Transverse colon (tissue), 4 donors: Measurements from ENCODE around the gene RBFOX1. TPM values are rescaled to one million over a fixed set of nuclear protein-coding genes. Genes with fewer than 3 reads are reported as not detected.

Experiments used
- DNase-seq: peaks from one replicate; pipeline ENCODE4 v3.0.0-alpha.2; 2019
- H3K27ac ChIP-seq, 4 donors: fragments of 200-600 bp; sonication (generic); 2 replicates each; pipeline ENCODE4 v1.5.1; 2016 to 2018; ENCODE audit warnings: inconsistent platforms in 4 of 4
- H3K27me3 ChIP-seq: fragments of 200-600 bp; sonication (generic); 2 replicates; pipeline ENCODE4 v1.5.1; 2017; ENCODE audit warnings: inconsistent platforms
- H3K36me3 ChIP-seq, 4 donors: fragments of 200-600 bp; sonication (generic); 2 replicates each; pipeline ENCODE4 v1.5.1; 2017 to 2019; ENCODE audit warnings: inconsistent platforms in 4 of 4
- H3K4me1 ChIP-seq, 4 donors: fragments of 200-600 bp; sonication (generic); 2 replicates each; pipeline ENCODE4 v1.5.1; 2017 to 2020; ENCODE audit warnings: inconsistent platforms in 4 of 4
- H3K4me3 ChIP-seq, 4 donors: fragments of 200-600 bp; sonication (generic); 1 replicate in 1 of 4; 2 replicates in 3 of 4; pipeline versions ENCODE4 v1.5.1 to v1.6.1; 2017 to 2019; ENCODE audit warnings: inconsistent platforms in 4 of 4
- H3K9me3 ChIP-seq, 2 donors: fragments of 200-600 bp; sonication (generic); 2 replicates each; pipeline ENCODE4 v1.5.1; 2017 to 2019; ENCODE audit warnings: inconsistent platforms in 2 of 2
- EP300 ChIP-seq: sonication (generic); formaldehyde crosslinking; IDR thresholded peaks from one replicate; pipeline ENCODE4 v1.6.1; 2017; ENCODE audit warnings: antibody characterized with exemption, low read depth
- POLR2A ChIP-seq: fragments of 450-650 bp; IDR thresholded peaks from one replicate; pipeline ENCODE4 v1.6.1; 2016; ENCODE audit warnings: antibody characterized with exemption, mild to moderate bottlenecking, moderate library complexity
- POLR2AphosphoS5 ChIP-seq, 3 donors: sonication (generic); formaldehyde crosslinking; IDR thresholded peaks; one replicate each; pipeline ENCODE4 v1.6.1; 2016; ENCODE audit warnings: antibody characterized with exemption in 3 of 3
- WGBS, 2 donors: methylation state at CpG; one replicate each; pipeline ENCODE4 v1.1.5; 2018; ENCODE audit warnings: low coverage in 1 of 2; 5-methylcytosine and 5-hydroxymethylcytosine counted together
- in situ Hi-C, 4 donors: fragments of 200-750 bp; cut with MboI; loops; one replicate each; pipeline versions ENCODE4 v1.15.0 to v1.15.1; 2017; ENCODE audit warnings: low sequenced_read_pairs in 3 of 4, low pct_ligation_motif_present in 1 of 4, low pct_unique_long_range_greater_than_20kb in 1 of 4
- intact Hi-C: fragments of 100-400 bp; cut with DNase I; formaldehyde crosslinking; loops from one replicate; pipeline ENCODE4 v1.15.1; 2023; ENCODE audit warnings: low total_unique reads
- total RNA-seq, 4 donors: library from RNA; depleted of rRNA; stranded (reverse); fragments of >200 nt; gene quantifications; one replicate each; pipeline ENCODE4 v1.1.0, GENCODE V29; 2016
- TF ChIP-seq, protein P1 (sequence below), 5 experiments: fragments of 200-600 bp in 3 of 5; fragments of 450-650 bp in 2 of 5; sonication (generic) in 3 of 5; IDR thresholded peaks; 1 replicate in 2 of 5; 2 replicates in 3 of 5; pipeline ENCODE4 v1.5.1; 2016 to 2017; ENCODE audit warnings: antibody characterized with exemption in 5 of 5, inconsistent platforms in 3 of 5, mild to moderate bottlenecking in 2 of 5, moderate library complexity in 1 of 5

RBFOX1 gene
- total RNA-seq, 4 donors from 2014 or later = 2.3 to 8.2 (median 3.2) TPM

DNA sequence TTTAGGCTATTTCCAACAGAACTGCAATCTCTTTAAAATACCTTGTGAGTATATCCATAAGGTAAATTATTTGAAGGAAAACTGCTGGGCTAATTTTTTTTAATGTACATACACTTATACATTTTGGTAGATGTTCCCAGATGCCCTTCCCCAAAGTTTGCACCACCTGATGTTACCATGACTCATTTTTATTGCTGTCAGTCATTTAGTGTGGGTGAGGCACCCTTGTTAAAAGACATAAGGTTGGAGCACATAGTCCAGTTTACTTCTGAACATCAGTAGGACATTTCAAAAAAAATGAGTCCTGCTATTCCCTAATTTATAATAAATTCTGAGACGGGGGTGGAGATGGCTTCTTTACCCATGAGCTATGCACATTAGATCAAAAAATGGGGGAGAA is 138.6 kb downstream of the RBFOX1 start:
- DNase-seq = no peak
- 0% methylated on average over 1 of the region's 1 CpG; no CpG with 5 or more reads in 1 of the 2 donors for WGBS, 2 donors
- intact Hi-C loops (no loop called here), in situ Hi-C loops (no loop called here)
- no peak for TF ChIP-seq POLR2AphosphoS5 (IDR thresholded peaks at IDR 0.05)
- no peak for TF ChIP-seq EP300
- no peak for TF ChIP-seq POLR2A
- TF ChIP-seq, protein P1, sequence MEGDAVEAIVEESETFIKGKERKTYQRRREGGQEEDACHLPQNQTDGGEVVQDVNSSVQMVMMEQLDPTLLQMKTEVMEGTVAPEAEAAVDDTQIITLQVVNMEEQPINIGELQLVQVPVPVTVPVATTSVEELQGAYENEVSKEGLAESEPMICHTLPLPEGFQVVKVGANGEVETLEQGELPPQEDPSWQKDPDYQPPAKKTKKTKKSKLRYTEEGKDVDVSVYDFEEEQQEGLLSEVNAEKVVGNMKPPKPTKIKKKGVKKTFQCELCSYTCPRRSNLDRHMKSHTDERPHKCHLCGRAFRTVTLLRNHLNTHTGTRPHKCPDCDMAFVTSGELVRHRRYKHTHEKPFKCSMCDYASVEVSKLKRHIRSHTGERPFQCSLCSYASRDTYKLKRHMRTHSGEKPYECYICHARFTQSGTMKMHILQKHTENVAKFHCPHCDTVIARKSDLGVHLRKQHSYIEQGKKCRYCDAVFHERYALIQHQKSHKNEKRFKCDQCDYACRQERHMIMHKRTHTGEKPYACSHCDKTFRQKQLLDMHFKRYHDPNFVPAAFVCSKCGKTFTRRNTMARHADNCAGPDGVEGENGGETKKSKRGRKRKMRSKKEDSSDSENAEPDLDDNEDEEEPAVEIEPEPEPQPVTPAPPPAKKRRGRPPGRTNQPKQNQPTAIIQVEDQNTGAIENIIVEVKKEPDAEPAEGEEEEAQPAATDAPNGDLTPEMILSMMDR (IDR thresholded peaks at IDR 0.05) = no peak
- Histone ChIP-seq H3K4me3 (no peak overlapping the region), H3K27ac (no peak overlapping the region), H3K36me3 (no peaks in the 10 kb centered on the region), H3K9me3 (no peaks in the 10 kb centered on the region), H3K27me3 (no peaks in the 10 kb centered on the region), H3K4me1 (no peaks in the 10 kb centered on the region)

DNA sequence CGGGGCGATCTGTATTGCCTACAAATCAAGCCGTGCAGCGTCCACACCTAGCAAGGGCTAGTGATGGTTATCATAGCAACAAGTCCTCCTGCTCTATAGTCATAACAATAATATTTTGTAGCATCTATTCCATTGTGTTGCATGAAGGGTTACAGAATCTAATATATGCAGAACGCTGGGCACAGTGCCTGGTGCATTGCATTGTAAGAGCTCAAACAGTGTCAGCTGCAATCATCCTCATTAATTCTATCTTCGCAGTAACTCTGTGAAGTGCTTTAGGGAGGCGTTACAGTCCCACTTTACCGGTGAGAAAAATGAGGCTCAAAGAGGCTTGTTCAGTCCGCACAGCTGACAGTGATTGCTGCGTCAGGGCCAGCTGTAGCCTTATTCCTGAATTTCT is 149.4 kb downstream of the RBFOX1 start:
- no peak for DNase-seq
- in situ Hi-C loops = no loop called here
- Histone ChIP-seq H3K27ac (no peak overlapping the region), H3K36me3 (no peaks in the 10 kb centered on the region), H3K4me3 (no peak overlapping the region), H3K9me3 (no peaks in the 10 kb centered on the region), H3K4me1 (no peaks in the 10 kb centered on the region), H3K27me3 (no peaks in the 10 kb centered on the region)
- intact Hi-C loops = no loop called here
- TF ChIP-seq EP300 = no peak
- no peak for TF ChIP-seq POLR2AphosphoS5 (IDR thresholded peaks at IDR 0.05)
- TF ChIP-seq POLR2A = no peak
- WGBS, 2 donors = 83 to 90% methylated on average over 9 to 10 of the region's 10 CpGs

DNA sequence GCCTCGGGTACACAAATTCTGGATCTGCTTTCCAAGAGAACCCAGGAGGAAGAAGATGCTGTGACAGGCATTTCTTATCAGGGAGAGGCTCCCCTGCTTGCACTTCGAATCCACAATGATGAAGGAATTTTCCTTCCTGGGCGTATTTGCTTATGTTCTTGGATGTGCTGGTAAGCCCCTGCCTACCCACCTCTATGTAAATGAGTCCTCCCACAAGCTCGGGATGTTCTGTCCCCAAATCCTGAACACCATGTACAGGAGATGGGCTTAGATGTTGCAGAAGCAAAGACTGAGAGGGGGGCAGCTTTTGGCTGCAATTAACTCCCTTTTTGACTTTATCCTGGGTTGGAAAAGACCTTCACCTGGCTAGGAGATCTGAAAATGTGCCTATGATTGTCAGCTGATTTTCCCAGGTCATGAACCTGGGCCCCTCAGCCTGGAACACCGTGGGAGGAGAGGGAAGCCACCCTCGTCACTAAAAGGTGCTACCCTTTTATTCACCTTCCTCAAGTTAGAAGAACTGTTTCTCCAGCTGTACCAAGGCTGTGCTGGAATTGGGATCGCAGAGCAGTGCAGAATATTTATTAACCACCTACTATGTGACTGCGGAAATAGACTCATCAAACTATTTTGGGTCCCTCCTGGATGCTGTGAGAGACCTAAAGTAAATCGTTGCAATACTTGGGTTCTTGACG is 150.1 kb downstream of the RBFOX1 start:
- DNase-seq = no peak
- H3K27me3 ChIP-seq = no peaks in the 10 kb centered on the region
- H3K36me3 ChIP-seq = no peaks in the 10 kb centered on the region
- no peak overlapping the region for H3K4me3 ChIP-seq
- in situ Hi-C loops = no loop called here
- H3K27ac ChIP-seq = no peak overlapping the region
- no peaks in the 10 kb centered on the region for H3K9me3 ChIP-seq
- 68 to 69% methylated on average over 7 to 10 of the region's 10 CpGs for WGBS, 2 donors
- no peaks in the 10 kb centered on the region for H3K4me1 ChIP-seq
- intact Hi-C loops = no loop called here
- no peak for TF ChIP-seq POLR2A
- TF ChIP-seq EP300 = no peak
- TF ChIP-seq, protein P1 (IDR thresholded peaks at IDR 0.05) = no peak
- no peak for TF ChIP-seq POLR2AphosphoS5 (IDR thresholded peaks at IDR 0.05)

DNA sequence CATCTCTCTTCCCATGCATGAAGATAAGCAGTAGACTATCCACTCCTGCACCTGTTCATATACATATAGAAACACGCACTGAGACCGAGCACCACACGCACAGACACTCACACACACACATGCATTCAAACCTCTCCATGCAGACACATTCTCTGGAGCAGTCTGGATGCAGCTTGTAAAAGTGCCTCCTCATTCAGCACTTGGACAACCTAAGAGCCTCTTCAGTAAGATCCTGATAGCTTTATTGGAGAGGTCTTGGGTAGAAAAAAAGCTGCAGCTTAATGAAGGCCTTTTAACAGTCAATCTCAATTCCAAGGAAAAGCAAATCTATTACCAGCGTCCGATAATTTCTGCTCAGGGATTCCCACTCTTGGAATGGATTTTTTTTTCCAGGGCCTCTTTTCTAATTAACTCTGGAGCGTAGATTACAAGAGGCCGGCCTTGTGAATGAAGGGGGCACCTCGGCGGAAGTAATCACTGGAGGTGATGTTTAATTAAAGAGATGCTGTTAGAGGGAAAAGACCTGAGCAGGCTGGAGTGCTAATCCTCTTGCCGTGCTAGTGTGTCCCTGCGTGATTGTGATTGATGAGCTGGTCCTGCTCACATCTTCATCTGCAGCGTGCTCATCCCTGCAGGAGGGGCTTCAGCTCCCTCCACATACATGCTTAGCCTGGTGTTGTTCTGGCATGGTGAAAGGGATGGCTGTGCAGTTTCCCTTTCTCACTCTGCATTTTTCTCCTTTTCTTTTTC is 155.1 kb downstream of the RBFOX1 start:
- in situ Hi-C loops = no loop called here
- H3K27me3 ChIP-seq = no peaks in the 10 kb centered on the region
- H3K27ac ChIP-seq = no peak overlapping the region
- H3K4me3 ChIP-seq = no peak overlapping the region
- WGBS, 2 donors = 72 to 86% methylated on average over 8 to 12 of the region's 12 CpGs
- TF ChIP-seq POLR2AphosphoS5 (IDR thresholded peaks at IDR 0.05) (no peak), EP300 (no peak), POLR2A (no peak)
- TF ChIP-seq, protein P1 (IDR thresholded peaks at IDR 0.05) = no peak
- no peak for DNase-seq
- H3K36me3 ChIP-seq = no peaks in the 10 kb centered on the region
- intact Hi-C loops = no loop called here
- H3K4me1 ChIP-seq = no peaks in the 10 kb centered on the region
- no peaks in the 10 kb centered on the region for H3K9me3 ChIP-seq
